Mammary epithelial cell (primary cell): ENCODE results near the gene SEMA3B.

ENCODE experiments used
- EZH2 ChIP-seq: IDR thresholded peaks from 2 replicates; pipeline ENCODE4 v1.6.1; 2012; ENCODE audit warnings: low read length, inconsistent platforms, borderline replicate concordance
- TF ChIP-seq, protein P1 (sequence below), 2 donors: IDR thresholded peaks in 1 of 2; conservative IDR thresholded peaks in 1 of 2; 2 replicates each; pipeline ENCODE4 v1.5.1; 2011 to 2012; ENCODE audit warnings: inconsistent platforms in 2 of 2, low read length in 2 of 2, mild to moderate bottlenecking in 2 of 2, control low read depth in 1 of 2, low read depth in 1 of 2; ENCODE audit not compliant: insufficient read depth in 1 of 2; ENCODE audit errors: extremely low read depth in 1 of 2

DNA sequence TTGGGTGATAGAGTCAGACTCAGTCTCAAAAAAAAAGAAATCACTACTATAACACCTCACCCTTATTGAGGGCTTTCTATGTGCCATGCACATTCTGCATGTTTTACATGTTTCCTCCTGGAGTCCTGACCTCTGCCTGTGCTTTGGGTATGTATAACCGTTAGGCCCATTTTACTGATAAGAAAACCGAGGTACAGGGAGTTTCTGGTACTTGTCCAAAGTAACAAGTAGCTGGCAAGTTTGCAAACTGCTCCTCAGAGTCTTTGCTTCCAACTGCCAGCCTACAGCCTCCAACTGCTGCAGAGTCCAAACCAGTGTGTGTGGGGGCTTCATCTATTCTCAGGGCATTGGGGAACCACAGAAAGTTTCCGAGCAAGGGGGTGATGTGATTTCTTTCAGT lies 36.6 kb upstream of the SEMA3B start:
- TF ChIP-seq, protein P1, sequence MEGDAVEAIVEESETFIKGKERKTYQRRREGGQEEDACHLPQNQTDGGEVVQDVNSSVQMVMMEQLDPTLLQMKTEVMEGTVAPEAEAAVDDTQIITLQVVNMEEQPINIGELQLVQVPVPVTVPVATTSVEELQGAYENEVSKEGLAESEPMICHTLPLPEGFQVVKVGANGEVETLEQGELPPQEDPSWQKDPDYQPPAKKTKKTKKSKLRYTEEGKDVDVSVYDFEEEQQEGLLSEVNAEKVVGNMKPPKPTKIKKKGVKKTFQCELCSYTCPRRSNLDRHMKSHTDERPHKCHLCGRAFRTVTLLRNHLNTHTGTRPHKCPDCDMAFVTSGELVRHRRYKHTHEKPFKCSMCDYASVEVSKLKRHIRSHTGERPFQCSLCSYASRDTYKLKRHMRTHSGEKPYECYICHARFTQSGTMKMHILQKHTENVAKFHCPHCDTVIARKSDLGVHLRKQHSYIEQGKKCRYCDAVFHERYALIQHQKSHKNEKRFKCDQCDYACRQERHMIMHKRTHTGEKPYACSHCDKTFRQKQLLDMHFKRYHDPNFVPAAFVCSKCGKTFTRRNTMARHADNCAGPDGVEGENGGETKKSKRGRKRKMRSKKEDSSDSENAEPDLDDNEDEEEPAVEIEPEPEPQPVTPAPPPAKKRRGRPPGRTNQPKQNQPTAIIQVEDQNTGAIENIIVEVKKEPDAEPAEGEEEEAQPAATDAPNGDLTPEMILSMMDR (conservative IDR thresholded peaks at IDR 0.05 in 1 of 2, IDR thresholded peaks at IDR 0.05 in 1 of 2; ENCODE audit: extremely low read depth in 1 of 2, insufficient read depth in 1 of 2, low read depth in 1 of 2, low read length in 2 of 2) = no peak
- no peak for TF ChIP-seq EZH2
